Ureter (tissue), 1 donor: ENCODE measurements around the gene NR1D1. TPM values are rescaled to one million over a fixed set of nuclear protein-coding genes. Genes with fewer than 3 reads are reported as not detected.

Experiments
- DNase-seq: peaks from one replicate; pipeline ENCODE4 v3.0.0-alpha.2; 2020; ENCODE audit warnings: low spot score
- total RNA-seq: library from RNA; stranded (reverse); gene quantifications from one replicate; pipeline ENCODE4 v1.2.4, GENCODE V29; 2023
- donor health status: DM: yes; HTN: yes; CAD: no.

Gene NR1D1
- total RNA-seq, 1 donor from 2014 or later, result 26.0 TPM

DNA sequence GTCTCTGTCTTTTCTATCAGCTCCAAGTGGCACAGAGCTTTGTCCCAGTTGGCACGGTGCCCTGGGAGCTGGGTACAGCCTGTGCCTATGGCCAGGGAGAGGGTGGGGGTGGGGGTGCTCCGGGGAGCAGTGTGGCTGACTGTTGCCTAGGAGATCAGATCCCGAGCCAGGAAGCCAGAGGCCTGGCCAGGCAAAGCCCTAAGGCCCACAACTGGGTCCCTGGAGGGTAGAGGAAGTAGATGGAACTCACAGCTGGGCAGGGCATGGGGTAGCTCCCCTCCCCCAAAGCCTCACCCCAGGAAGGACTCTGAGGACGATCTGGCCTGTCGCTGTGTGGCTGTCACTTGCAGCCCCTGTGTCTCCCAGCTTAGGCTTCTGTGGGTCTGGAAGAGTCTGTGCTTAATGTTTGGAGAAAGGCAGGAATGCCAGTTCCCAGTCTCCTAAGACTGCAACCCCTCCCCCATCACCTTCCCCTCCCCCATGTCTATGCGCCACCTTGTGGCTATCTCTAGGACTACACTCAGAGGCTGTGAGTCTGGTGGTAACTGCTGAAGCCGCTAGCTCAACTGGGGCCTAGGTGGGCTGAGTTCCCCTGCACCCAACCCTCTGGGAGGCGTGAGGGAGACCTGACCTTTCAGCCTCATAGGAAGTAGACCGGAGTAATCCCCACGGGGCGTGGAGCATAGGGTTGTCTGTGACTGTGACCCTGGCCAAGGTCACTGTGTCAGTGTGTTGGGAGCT lies 25.0 kb downstream of the NR1D1 start:
- peak; percentile 86 for DNase-seq

GRCh38 chr17:40074871-40075200 lies 25.6 kb downstream of the NR1D1 start:
- DNase-seq, result no peak

GRCh38 chr17:40074175-40074512 lies 26.2 kb downstream of the NR1D1 start:
- no peak for DNase-seq

DNA sequence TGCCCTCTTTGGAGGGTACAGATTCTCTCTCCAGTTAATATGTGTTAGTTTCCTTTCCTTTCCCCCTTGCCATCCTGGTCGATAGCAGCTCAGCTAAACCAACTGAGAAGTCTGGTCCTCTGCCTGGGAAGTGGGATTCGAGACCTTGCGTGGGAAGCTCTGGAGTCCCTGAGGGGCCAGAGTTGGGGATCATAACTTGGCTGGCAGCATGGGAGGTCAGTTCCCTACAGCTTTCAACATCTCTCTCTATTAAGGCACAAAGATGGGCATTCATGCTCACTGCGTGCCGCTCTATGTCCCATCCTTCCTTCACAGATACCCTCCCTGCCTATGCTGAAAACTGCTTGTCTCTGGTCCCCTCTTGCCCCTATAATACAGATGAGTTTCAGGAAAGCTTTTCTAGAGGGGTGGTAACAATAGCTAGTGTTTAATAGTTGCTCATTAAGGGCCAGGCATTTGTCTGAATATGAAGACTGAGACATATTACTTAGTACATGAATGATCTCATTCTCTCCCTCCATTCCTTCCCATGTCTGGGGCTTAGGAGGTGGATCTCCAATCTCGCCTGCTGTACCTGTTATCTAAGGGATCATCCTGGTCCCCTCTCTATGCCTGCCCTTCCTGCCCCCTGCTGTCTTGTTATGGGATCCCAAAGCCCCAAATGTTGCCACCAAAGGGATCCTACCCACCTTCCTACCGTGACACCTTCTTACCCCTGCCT lies 26.8 kb downstream of the NR1D1 start:
- no peak for DNase-seq

GRCh38 chr17:40072735-40073346 lies 27.5 kb downstream of the NR1D1 start:
- DNase-seq, result peak; percentile 61

DNA sequence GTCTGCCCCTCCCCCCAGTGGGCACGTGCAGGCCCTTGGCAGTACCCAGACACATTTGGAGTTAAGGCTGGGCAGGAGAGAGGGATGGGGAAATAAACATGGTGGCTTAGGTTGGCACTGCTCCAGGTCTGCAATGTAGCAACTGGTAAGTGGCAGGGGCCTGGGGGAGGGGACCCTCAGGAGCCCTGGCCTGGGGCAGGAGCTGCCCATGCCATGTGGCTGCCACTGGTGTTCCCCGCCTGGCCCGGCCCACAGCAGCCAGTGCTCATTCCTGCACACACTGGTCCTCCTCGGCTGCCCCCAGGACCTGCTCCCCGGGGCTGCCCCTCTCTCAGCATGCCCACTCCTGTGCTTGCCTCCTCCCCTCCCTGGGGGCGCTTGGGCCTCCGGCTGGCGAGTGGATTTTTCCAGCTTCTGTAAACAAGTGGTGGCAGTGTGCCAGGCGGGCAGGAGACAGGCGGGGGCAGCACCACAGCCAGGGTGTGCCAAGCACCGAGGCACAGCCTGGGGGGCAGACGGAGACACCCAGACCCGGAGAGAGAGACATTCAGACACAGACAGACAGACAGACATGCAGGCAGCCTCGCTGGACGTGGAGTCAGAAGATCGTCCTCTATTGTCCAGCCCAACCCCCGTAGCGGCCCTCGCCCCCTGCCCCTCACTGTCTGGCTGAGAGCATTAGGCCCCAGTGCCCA lies 28.2 kb downstream of the NR1D1 start:
- peak; percentile 87 for DNase-seq

DNA sequence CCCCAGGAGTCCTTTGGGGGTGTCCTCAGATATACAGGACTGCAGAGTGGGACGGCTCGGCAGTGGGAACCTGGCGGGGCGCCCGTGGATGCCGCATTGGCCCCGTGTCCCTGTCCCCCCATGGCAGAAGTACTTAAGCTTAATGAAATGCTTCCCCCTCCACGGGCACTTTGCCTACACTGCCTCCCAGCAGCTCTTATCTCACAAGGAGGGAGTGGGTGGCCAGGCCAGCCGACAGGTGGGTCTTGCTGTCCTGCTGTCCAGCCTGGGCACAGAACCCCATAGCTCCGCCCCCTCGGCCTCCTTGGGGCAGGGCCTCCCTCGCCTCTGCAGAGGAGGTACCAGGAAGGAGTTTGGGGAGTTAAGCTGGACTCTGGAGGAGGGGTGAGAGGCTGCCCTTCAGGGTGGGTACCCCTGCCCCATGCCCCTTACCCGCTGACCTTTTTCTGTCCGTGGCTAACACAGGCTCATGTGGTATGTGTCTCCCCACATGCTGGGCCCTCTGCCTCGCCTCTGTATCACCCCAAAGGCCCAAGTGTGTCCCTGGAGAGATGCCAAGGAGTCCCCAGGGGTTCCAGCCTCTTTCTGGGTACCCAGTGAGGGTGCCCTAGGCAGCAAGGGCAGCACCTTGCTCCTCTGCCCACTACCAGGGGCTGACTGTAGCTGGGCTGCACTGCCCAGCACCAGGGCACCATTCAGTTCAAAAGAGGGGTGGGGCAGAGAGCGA lies 28.9 kb downstream of the NR1D1 start:
- peak; percentile 83 for DNase-seq

- peak; percentile 57 for DNase-seq
Measured at GRCh38 chr17:40070709-40071312, 29.6 kb downstream of the NR1D1 start.

DNA sequence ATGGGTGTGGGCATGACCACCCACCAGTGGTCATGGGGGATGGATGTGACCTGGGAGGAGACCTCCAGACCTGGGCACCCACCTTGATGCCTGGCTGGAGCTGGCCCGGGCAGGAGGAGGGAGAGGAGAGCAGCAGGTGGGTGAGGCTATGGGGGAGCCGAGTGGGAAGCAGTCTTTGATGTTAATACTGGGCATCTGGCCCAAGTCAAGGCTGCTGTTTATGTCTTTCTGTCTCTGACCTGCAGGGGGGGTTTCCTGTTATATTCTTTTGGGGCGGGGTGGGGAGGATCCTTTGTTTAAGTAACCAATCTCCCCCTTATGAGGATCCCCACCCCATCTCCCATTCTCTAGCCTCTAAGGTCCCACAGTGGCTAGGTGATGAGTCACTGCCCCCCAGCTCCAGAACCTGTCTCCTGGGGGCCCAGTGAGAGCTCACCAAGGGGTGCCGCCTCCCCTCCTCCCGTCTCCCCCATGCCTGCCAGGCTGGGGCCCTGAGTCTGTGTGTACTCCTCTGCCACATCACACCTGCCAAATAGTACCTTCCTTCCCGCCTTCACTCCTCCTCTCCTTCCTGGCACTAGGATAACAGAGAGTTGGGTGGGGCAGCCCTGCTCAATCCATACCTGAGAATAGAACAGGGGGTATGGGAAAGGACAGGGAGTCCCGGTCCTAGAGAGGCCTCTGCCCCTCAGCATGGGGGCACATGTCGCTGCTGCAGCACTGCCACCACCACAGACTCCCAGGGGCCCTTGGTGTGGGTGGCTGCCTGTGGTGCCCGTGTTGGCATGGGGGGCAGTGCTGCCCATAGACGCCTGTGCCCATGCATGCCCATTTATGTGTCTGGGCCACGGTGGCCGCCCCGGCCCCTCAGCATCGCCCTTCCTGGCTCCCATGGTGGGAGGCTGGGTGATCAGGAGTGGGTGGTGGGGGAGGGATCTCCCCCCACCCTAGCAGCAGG lies 30.4 kb downstream of the NR1D1 start:
- peak; percentile 67 for DNase-seq

DNA sequence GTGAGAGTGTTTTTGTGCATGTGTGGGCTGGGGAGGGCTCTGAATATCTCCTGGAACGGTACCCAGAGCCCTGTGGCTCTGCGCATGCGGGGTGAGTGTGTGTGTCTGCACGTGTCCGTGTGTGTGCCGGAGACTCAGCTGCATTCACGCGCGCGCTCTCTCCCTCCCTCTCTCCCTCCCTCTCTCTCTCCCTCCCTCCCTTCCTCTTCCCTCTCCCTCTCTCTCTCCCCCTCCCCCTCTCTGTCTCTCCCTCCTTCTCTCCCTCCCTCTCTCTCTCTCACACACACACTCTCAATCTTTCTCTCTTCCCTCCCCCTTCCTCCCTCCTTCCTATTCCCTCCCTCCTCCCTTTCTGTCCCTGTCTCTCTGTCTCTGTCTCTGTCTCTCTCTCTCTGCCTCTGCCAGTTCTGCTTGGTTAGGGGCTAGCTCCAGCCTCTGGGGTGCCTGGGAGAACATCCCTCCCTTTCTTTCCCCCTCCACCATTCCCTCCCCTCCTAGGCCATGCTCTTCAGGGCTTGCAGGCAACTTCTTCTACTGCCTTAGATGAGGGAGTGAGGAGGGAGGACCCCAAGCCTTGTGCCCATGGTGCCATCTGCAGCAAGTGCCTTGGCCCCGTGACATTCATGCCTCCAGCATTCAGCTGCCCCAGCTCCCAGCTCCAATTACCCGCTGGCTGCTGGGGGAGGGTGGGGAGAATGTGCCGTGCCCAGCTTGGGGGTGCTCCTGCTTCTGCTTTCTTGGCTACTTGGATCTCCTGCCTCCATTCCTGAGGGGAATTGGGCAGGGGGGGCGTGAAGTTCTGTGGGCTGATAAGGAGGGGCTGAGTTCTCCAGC lies 31.3 kb downstream of the NR1D1 start:
- DNase-seq, result peak; percentile 93

- no peak for DNase-seq
Measured at GRCh38 chr17:40068584-40068916, 31.8 kb downstream of the NR1D1 start.

GRCh38 chr17:40068129-40068581 lies 32.2 kb downstream of the NR1D1 start:
- no peak for DNase-seq

- DNase-seq, result no peak
Measured at GRCh38 chr17:40067710-40068109, 32.7 kb downstream of the NR1D1 start.

GRCh38 chr17:40065769-40066510 lies 34.4 kb downstream of the NR1D1 start:
- no peak for DNase-seq

- no peak for DNase-seq
Measured at GRCh38 chr17:40064971-40065768, 35.2 kb downstream of the NR1D1 start.

GRCh38 chr17:40063901-40064531 lies 36.4 kb downstream of the NR1D1 start:
- DNase-seq, result no peak

DNA sequence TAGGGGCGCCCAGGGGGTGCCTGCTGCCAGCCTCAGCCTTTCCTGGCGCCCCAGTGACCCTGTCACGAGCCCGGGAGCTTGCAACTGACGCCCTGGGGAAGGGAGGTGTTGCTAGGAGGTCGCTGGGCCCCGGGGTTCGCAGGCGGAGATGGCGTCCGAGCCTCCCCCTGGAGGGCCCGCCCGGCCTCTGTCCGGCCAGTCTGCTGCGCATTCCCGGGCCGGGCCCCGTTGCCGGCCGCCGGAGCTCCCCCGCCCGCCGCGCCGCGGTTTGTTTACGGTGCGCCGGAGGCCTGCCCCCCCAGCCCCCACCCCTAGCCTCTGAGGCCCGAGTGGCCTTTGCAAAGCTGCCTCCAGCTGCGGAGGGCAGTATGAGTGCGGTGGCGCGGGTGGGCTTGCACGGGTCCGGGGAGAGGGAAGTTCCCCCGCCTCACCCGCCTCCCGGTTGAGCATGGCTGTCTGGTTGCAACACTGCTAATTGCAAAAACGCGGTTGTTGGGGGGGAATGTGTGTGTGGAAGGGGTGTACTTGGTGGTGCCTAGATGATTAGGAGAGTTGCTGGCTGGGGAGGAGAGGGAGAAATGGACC lies 37.1 kb downstream of the NR1D1 start:
- DNase-seq, result peak; percentile 74
